Measurements from ENCODE around the gene ANKRD44.

DNA sequence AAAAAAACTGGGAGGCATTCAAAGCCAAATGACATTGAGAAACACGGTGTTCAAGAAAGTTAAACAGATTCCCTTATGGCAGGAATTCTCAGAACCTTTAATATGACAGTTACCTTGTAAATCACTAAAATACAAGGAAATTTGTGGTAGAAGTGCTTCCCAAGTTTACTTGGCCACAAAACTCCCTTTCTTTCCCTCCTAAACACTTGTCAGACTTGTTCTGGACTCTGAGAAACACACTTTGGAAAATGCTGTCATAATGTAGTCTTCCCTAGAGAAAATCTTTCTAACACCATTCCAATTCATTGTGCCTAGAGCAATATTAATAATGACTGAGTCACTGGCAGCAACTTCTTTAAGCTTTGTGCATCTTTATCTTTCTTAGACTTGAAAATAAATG lies 140.4 kb downstream of the ANKRD44 start:
- TF ChIP-seq EZH2 (IDR thresholded peaks at IDR 0.05; ENCODE audit: insufficient read depth, poor library complexity, severe bottlenecking) (no peak), EZH2phosphoT487 (IDR thresholded peaks at IDR 0.05; ENCODE audit: insufficient read depth, low read depth) (no peak)
